Heart left ventricle (tissue), 16 donors: ENCODE data around the gene MAN1B1. TPM values are rescaled to one million over a fixed set of nuclear protein-coding genes. Genes with fewer than 3 reads are reported as not detected.
A peak's percentile ranks its signal among the peaks of the same experiment; 100 is the strongest.
"Not testable (repeated sequence)": the region's sequence is repeated elsewhere in the genome, so short reads cannot be mapped to it uniquely, and the experiment has no call there.

Experiments
- ATAC-seq, 4 donors: fragments of 200-7000 bp; cut with Tn5 transposase; one replicate each; pipeline ENCODE4 v1.9.1; 2020 to 2022; ENCODE audit warnings: moderate library complexity in 4 of 4, mild to moderate bottlenecking in 3 of 4, moderate number of reproducible peaks in 1 of 4
- DNase-seq, 5 donors: peaks; one replicate each; pipeline ENCODE4 v3.0.0-alpha.2; 2020
- H3K27ac ChIP-seq, 12 donors: fragments of 200-600 bp; sonication (generic) in 4 of 12; one replicate each; pipeline versions ENCODE4 v1.5.0 to v1.8.0; 2016 to 2022; ENCODE audit warnings: mild to moderate bottlenecking in 2 of 12
- H3K27me3 ChIP-seq, 9 donors: fragments of 200-600 bp; sonication (generic) in 2 of 9; one replicate each; pipeline versions ENCODE4 v1.5.1 to v1.8.0; 2016 to 2022; ENCODE audit warnings: mild to moderate bottlenecking in 3 of 9
- H3K36me3 ChIP-seq, 9 donors: fragments of 200-600 bp; sonication (generic) in 2 of 9; one replicate each; pipeline versions ENCODE4 v1.5.0 to v1.8.0; 2018 to 2022; ENCODE audit warnings: mild to moderate bottlenecking in 2 of 9
- H3K4me1 ChIP-seq, 12 donors: fragments of 200-600 bp; sonication (generic) in 4 of 12; one replicate each; pipeline versions ENCODE4 v1.5.0 to v1.8.0; 2016 to 2022; ENCODE audit warnings: mild to moderate bottlenecking in 3 of 12
- H3K4me3 ChIP-seq, 12 donors: fragments of 200-600 bp; sonication (generic) in 4 of 12; one replicate each; pipeline versions ENCODE4 v1.5.0 to v1.8.0; 2017 to 2022; ENCODE audit warnings: mild to moderate bottlenecking in 9 of 12, moderate library complexity in 4 of 12
- H3K9me3 ChIP-seq, 12 donors: fragments of 200-600 bp; sonication (generic) in 4 of 12; one replicate each; pipeline versions ENCODE4 v1.5.0 to v1.8.0; 2016 to 2022; ENCODE audit warnings: mild to moderate bottlenecking in 1 of 12
- CTCF ChIP-seq, 12 donors: fragments of 200-600 bp; sonication (generic) in 4 of 12; IDR thresholded peaks; one replicate each; pipeline versions ENCODE4 v1.5.0 to v1.8.0; 2018 to 2022; ENCODE audit warnings: antibody characterized with exemption in 12 of 12, mild to moderate bottlenecking in 5 of 12
- POLR2A ChIP-seq, 2 donors: fragments of 450-650 bp; IDR thresholded peaks; one replicate each; pipeline ENCODE4 v1.6.1; 2017; ENCODE audit warnings: antibody characterized with exemption in 2 of 2, mild to moderate bottlenecking in 2 of 2, moderate library complexity in 2 of 2
- WGBS, 4 donors: extraction: QIAGEN DNeasy Blood & Tissue Kit in 2 of 4; methylation state at CpG; one replicate each; pipeline versions ENCODE4 v1.1.5 to v1.1.7; 2013 to 2018; 5-methylcytosine and 5-hydroxymethylcytosine counted together
- intact Hi-C, 10 donors: fragments of 100-400 bp; cut with DNase I; formaldehyde crosslinking; loops; one replicate each; pipeline versions ENCODE4 v1.11.1 to v1.14.2; 2022
- polyA plus RNA-seq, 2 donors: library from polyadenylated mRNA; stranded (reverse); fragments of 200-250 nt; gene quantifications; one replicate each; pipeline ENCODE4 v1.2.3, GENCODE V29; 2013
- total RNA-seq, 9 donors: library from RNA; depleted of rRNA in 2 of 9; stranded (reverse); fragments of >200 nt in 2 of 9; fragmentation: NEBNext Ultra II Directional in 3 of 9; extraction: Animal tissue kit (Norgen Biotek cat#: 25700) in 3 of 9; gene quantifications; one replicate each; pipeline versions ENCODE4 v1.1.0 to v1.2.4, GENCODE V29; 2016 to 2023
- donor health status: ischemic (EF 13 %, LVEDD 7.1; RV severe dilation, severe dysfunction).
- donor health status: healthy with polysubstance abuse.
- donor health status: DM: no; HTN: yes; CAD: no.
- donor health status: DM: no; HTN: no; CAD: no.
- donor health status: ischemic (EF 25% LVEDD 6.9; RV normal size, moderate dysfunction).
- donor health status: ischemic (EF 25% LVEDD 5.7; RV mildly dilated, moderate dysfunction).
- donor health status: healthy.
- donor health status: DM: yes; HTN: yes; CAD: no.
- donor health status: ischemic (EF 35%, LVEDD 5.7; RV mildly dilated, moderate dysfunction).
- donor health status: nonischemic (EF 11% LVEDD 7.7; RV severe dilation, severe dysfunction).
- donor health status: DM: yes; HTN: yes; CAD: no.
- donor health status: PGD.
- donor health status: ischemic (EF 29% LVEDD 5.4; RV normal size, mild dysfunction).
- donor health status: nonischemic (EF 23%, LVEDD 6.1; RV moderate dilation, normal function).

Gene MAN1B1
- total and polyA plus RNA-seq, 11 donors = 17.6 to 40.6 (median 24.6) TPM

GRCh38 chr9:137130176-137130755 is 43.5 kb downstream of the MAN1B1 start:
- Histone ChIP-seq H3K4me1 (peaks cover 0 to 39% (median 24%) of the 10 kb centered on the region in 12 donors), H3K27ac (peak overlapping the region in 11 of 12 donors; percentile 58 to 87 (median 72)), H3K27me3 (peaks cover 0 to 25% (median 13%) of the 10 kb centered on the region in 9 donors), H3K36me3 (no peaks in the 10 kb centered on the region), H3K9me3 (peaks cover 0 to 14% (median 0%) of the 10 kb centered on the region in 12 donors), H3K4me3 (peak overlapping the region; percentile 52 to 89 (median 80))
- ATAC-seq = no peak
- DNase-seq = peak in 1 of 5 donors; percentile 58
- intact Hi-C loops = no loop called here
- 4 to 7% (median 6%) methylated on average over 34 to 58 of the region's 58 CpGs for WGBS, 4 donors
- no peak for TF ChIP-seq POLR2A (IDR thresholded peaks at IDR 0.05)
- TF ChIP-seq CTCF (IDR thresholded peaks at IDR 0.05) = no peak

- H3K36me3 ChIP-seq = no peaks in the 10 kb centered on the region
- H3K4me1 ChIP-seq = peaks cover 0 to 21% (median 3%) of the 10 kb centered on the region in 12 donors
- 77 to 81% (median 80%) methylated on average over 4 of the region's 4 CpGs for WGBS, 4 donors
- ATAC-seq (no peak), DNase-seq (no peak)
- H3K9me3 ChIP-seq = peaks cover 0 to 14% (median 0%) of the 10 kb centered on the region in 12 donors
- peaks cover 15 to 62% (median 50%) of the 10 kb centered on the region in 9 donors for H3K27me3 ChIP-seq
- TF ChIP-seq CTCF (IDR thresholded peaks at IDR 0.05) = no peak
- TF ChIP-seq POLR2A (IDR thresholded peaks at IDR 0.05) = no peak
- intact Hi-C loops = no loop called here
- no peak overlapping the region for H3K27ac ChIP-seq
- H3K4me3 ChIP-seq = no peak overlapping the region
These were observed 47.4 kb downstream of the MAN1B1 start for GRCh38 chr9:137134191-137134590.

- 74 to 83% (median 81%) methylated on average over 9 of the region's 9 CpGs for WGBS, 4 donors
- intact Hi-C loops = loop anchor here in 1 of 10 donors (5.0 kb wide), 1 partner anchor 52 kb away; the partner anchor contains the start of genes ANAPC2 and SSNA1
These were observed 48.4 kb downstream of the MAN1B1 start for GRCh38 chr9:137135154-137135553.

GRCh38 chr9:137136261-137136880 is 49.6 kb downstream of the MAN1B1 start:
- Histone ChIP-seq H3K36me3 (no peaks in the 10 kb centered on the region), H3K27ac (no peak overlapping the region), H3K4me3 (no peak overlapping the region), H3K27me3 (peaks cover 15 to 83% (median 57%) of the 10 kb centered on the region in 9 donors), H3K4me1 (peaks cover 0 to 14% (median 1%) of the 10 kb centered on the region in 12 donors), H3K9me3 (no peaks in the 10 kb centered on the region)
- no peak for TF ChIP-seq POLR2A (IDR thresholded peaks at IDR 0.05)
- TF ChIP-seq CTCF (IDR thresholded peaks at IDR 0.05) = no peak
- WGBS, 4 donors = 25 to 33% (median 31%) methylated on average over 16 to 27 of the region's 27 CpGs
- intact Hi-C loops = loop anchor here in 1 of 10 donors (5.0 kb wide), 1 partner anchor 51 kb away; the partner anchor contains the start of genes ANAPC2 and SSNA1
- no peak for DNase-seq
- no peak for ATAC-seq

More at GRCh38 chr9:137135154-137135553, 48.4 kb downstream of the MAN1B1 start:
- peaks cover 0 to 17% (median 3%) of the 10 kb centered on the region in 12 donors for H3K4me1 ChIP-seq
- not testable (repeated sequence) for DNase-seq, H3K27ac ChIP-seq, ATAC-seq, H3K36me3 ChIP-seq, H3K4me3 ChIP-seq, H3K9me3 ChIP-seq
- H3K27me3 ChIP-seq = peaks cover 15 to 71% (median 51%) of the 10 kb centered on the region in 9 donors
